ENCODE results near the gene MKKS. TPM values are rescaled to one million over a fixed set of nuclear protein-coding genes. Genes with fewer than 3 reads are reported as not detected.

The MKKS gene
- 19.3 and 28.7 TPM in 2 replicates for total RNA-seq (2014; rRNA removed; shearing (Covaris generic))
- polyA plus RNA-seq (2014; cell fraction: nucleus; rRNA removed) = 15.4 and 19.2 TPM in 2 replicates

GRCh38 chr20:10433623-10434466 is at the start of gene MKKS:
TSS of gene MKKS (minus strand) at chr20:10434222. CDS start at chr20:10413514, 20,708 bp downstream.
- peak; percentile 83 for DNase-seq (ENCODE audit: extremely low read depth, low read depth)

GRCh38 chr20:10483691-10484090 is 49.7 kb upstream of the MKKS start:
- DNase-seq (ENCODE audit: extremely low read depth, low read depth) = no peak

- DNase-seq (ENCODE audit: extremely low read depth, low read depth) = no peak
Observed at GRCh38 chr20:10481676-10482075, 47.7 kb upstream of the MKKS start.

- no peak for DNase-seq (ENCODE audit: extremely low read depth, low read depth)
Observed at GRCh38 chr20:10478930-10479329, 44.9 kb upstream of the MKKS start.

GRCh38 chr20:10478205-10478604 is 44.2 kb upstream of the MKKS start:
- DNase-seq (ENCODE audit: extremely low read depth, low read depth) = no peak

GRCh38 chr20:10476319-10476724 is 42.3 kb upstream of the MKKS start:
- no peak for DNase-seq (ENCODE audit: extremely low read depth, low read depth)

GRCh38 chr20:10475225-10475624 is 41.2 kb upstream of the MKKS start:
- no peak for DNase-seq (ENCODE audit: extremely low read depth, low read depth)

- no peak for DNase-seq (ENCODE audit: extremely low read depth, low read depth)
Observed at GRCh38 chr20:10474606-10475184, 40.7 kb upstream of the MKKS start.

GRCh38 chr20:10472871-10473270 is 38.8 kb upstream of the MKKS start:
- no peak for DNase-seq (ENCODE audit: extremely low read depth, low read depth)

- no peak for DNase-seq (ENCODE audit: extremely low read depth, low read depth)
Observed at GRCh38 chr20:10470276-10470675, 36.3 kb upstream of the MKKS start.

- peak; percentile 71 for DNase-seq (ENCODE audit: extremely low read depth, low read depth)
Observed at GRCh38 chr20:10469599-10469998, 35.6 kb upstream of the MKKS start.

- no peak for DNase-seq (ENCODE audit: extremely low read depth, low read depth)
Observed at GRCh38 chr20:10469056-10469455, 35.0 kb upstream of the MKKS start.

- DNase-seq (ENCODE audit: extremely low read depth, low read depth) = no peak
Observed at GRCh38 chr20:10468340-10468845, 34.4 kb upstream of the MKKS start.

- DNase-seq (ENCODE audit: extremely low read depth, low read depth) = no peak
Observed at GRCh38 chr20:10467681-10468339, 33.8 kb upstream of the MKKS start.

- no peak for DNase-seq (ENCODE audit: extremely low read depth, low read depth)
Observed at GRCh38 chr20:10466855-10467254, 32.8 kb upstream of the MKKS start.

GRCh38 chr20:10466325-10466724 is 32.3 kb upstream of the MKKS start:
- no peak for DNase-seq (ENCODE audit: extremely low read depth, low read depth)

- DNase-seq (ENCODE audit: extremely low read depth, low read depth) = no peak
Observed at GRCh38 chr20:10465135-10465534, 31.1 kb upstream of the MKKS start.

- DNase-seq (ENCODE audit: extremely low read depth, low read depth) = no peak
Observed at GRCh38 chr20:10463622-10464021, 29.6 kb upstream of the MKKS start.

GRCh38 chr20:10462516-10462915 is 28.5 kb upstream of the MKKS start:
- DNase-seq (ENCODE audit: extremely low read depth, low read depth) = no peak

GRCh38 chr20:10461495-10461894 is 27.5 kb upstream of the MKKS start:
- no peak for DNase-seq (ENCODE audit: extremely low read depth, low read depth)

GRCh38 chr20:10454151-10454750 is 20.2 kb upstream of the MKKS start:
- no peak for DNase-seq (ENCODE audit: extremely low read depth, low read depth)
